ENCODE results near the gene FKBP5. TPM values are rescaled to one million over a fixed set of nuclear protein-coding genes. Genes with fewer than 3 reads are reported as not detected.

FKBP5 gene
- polyA plus RNA-seq, 1 donor from 2014 or later = 1.2 TPM

DNA sequence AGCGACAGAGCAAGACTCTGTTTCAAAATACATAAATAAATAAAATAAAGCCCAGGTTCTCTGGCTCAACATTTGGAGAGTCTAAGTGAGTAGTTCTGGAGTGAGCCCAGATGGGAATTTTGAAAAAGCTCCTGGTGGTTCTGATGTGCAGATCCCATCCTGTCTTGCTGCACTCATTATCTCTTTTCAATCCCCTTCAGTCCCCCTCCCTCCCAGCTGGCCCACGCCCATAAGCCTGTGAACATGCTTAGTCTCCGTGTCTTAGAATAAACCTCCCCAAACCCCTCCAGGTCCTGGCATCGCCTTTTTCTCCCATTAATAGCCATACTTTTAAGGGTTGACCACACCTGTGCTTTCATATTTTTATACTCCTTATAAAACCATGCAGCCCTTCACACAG lies 156.6 kb downstream of the FKBP5 start:
- no peak overlapping the region for H2AFZ ChIP-seq (ENCODE audit: low read depth, low read length)
- no peak overlapping the region for H3K4me3 ChIP-seq (ENCODE audit: low read length)
- no peaks in the 10 kb centered on the region for H3K9me2 ChIP-seq (ENCODE audit: insufficient read depth, low read length)
- H3F3A ChIP-seq (ENCODE audit: insufficient read depth, low read length, poor library complexity, severe bottlenecking) = no peaks in the 10 kb centered on the region
- H3K4me2 ChIP-seq (ENCODE audit: low read length) = no peak overlapping the region
- TF ChIP-seq TAF1 (IDR thresholded peaks at IDR 0.05; ENCODE audit: low read depth) = no peak
- TF ChIP-seq, protein P1, sequence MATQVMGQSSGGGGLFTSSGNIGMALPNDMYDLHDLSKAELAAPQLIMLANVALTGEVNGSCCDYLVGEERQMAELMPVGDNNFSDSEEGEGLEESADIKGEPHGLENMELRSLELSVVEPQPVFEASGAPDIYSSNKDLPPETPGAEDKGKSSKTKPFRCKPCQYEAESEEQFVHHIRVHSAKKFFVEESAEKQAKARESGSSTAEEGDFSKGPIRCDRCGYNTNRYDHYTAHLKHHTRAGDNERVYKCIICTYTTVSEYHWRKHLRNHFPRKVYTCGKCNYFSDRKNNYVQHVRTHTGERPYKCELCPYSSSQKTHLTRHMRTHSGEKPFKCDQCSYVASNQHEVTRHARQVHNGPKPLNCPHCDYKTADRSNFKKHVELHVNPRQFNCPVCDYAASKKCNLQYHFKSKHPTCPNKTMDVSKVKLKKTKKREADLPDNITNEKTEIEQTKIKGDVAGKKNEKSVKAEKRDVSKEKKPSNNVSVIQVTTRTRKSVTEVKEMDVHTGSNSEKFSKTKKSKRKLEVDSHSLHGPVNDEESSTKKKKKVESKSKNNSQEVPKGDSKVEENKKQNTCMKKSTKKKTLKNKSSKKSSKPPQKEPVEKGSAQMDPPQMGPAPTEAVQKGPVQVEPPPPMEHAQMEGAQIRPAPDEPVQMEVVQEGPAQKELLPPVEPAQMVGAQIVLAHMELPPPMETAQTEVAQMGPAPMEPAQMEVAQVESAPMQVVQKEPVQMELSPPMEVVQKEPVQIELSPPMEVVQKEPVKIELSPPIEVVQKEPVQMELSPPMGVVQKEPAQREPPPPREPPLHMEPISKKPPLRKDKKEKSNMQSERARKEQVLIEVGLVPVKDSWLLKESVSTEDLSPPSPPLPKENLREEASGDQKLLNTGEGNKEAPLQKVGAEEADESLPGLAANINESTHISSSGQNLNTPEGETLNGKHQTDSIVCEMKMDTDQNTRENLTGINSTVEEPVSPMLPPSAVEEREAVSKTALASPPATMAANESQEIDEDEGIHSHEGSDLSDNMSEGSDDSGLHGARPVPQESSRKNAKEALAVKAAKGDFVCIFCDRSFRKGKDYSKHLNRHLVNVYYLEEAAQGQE (IDR thresholded peaks at IDR 0.05; ENCODE audit: borderline replicate concordance) = no peak
- no peak for TF ChIP-seq SMC3 (conservative IDR thresholded peaks at IDR 0.05; ENCODE audit: poor library complexity)
- TF ChIP-seq EP300 (conservative IDR thresholded peaks at IDR 0.05; ENCODE audit: poor library complexity, severe bottlenecking) = no peak
- no peak for TF ChIP-seq RAD21 (conservative IDR thresholded peaks at IDR 0.05)
- no peak for TF ChIP-seq EZH2 (IDR thresholded peaks at IDR 0.05; ENCODE audit: borderline replicate concordance, insufficient read depth, low read length, poor library complexity, severe bottlenecking)
- TF ChIP-seq, protein P2, sequence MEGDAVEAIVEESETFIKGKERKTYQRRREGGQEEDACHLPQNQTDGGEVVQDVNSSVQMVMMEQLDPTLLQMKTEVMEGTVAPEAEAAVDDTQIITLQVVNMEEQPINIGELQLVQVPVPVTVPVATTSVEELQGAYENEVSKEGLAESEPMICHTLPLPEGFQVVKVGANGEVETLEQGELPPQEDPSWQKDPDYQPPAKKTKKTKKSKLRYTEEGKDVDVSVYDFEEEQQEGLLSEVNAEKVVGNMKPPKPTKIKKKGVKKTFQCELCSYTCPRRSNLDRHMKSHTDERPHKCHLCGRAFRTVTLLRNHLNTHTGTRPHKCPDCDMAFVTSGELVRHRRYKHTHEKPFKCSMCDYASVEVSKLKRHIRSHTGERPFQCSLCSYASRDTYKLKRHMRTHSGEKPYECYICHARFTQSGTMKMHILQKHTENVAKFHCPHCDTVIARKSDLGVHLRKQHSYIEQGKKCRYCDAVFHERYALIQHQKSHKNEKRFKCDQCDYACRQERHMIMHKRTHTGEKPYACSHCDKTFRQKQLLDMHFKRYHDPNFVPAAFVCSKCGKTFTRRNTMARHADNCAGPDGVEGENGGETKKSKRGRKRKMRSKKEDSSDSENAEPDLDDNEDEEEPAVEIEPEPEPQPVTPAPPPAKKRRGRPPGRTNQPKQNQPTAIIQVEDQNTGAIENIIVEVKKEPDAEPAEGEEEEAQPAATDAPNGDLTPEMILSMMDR (IDR thresholded peaks at IDR 0.05; ENCODE audit: poor library complexity, severe bottlenecking) = no peak
- TF ChIP-seq MXI1 (conservative IDR thresholded peaks at IDR 0.05; ENCODE audit: poor library complexity, severe bottlenecking) = no peak
- H4K20me1 ChIP-seq (ENCODE audit: insufficient read depth) = no peaks in the 10 kb centered on the region
- H3K36me3 ChIP-seq (ENCODE audit: insufficient read depth, low read length) = no peaks in the 10 kb centered on the region
- H3K27ac ChIP-seq (ENCODE audit: low read length) = no peak overlapping the region
- no peak overlapping the region for H3K9ac ChIP-seq (ENCODE audit: low read length)
- H3K27me3 ChIP-seq (ENCODE audit: insufficient read depth, low read depth, low read length) = no peaks in the 10 kb centered on the region
- no peaks in the 10 kb centered on the region for H3K9me3 ChIP-seq (ENCODE audit: low read length)
- no peaks in the 10 kb centered on the region for H3K79me2 ChIP-seq (replicated peaks; ENCODE audit: insufficient read depth, low read length)

DNA sequence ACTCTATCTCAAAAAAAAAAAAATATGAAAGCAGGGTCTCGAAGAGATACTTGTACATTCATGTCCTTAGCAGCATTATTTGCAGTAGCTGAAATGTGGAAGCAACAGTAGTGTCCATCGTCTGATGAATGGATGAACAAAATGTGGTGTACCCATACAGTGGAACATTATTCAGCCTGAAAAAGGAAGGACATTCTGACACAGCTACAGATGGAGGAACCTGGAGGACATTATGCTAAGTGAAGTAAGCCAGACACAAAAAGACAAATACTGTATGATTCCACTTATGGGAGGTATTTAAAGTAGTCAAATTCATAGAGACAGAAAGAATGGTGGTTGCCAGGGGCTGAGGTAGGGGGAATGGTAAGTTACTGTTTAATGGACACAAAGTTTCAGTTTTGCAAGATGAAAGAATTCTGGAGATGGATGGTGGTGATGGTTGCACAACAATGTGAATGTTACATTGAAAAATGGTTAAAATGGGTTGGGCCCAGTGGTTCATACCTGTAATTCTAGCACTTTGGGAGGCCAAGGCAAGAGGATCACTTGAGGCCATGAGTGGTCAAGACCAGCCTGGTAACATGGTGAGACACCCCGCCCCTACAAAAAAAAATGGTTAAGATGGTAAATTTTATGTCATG lies 164.2 kb downstream of the FKBP5 start:
- no peak for TF ChIP-seq POLR2AphosphoS5 (IDR thresholded peaks at IDR 0.05)
- no peak for TF ChIP-seq EZH2 (IDR thresholded peaks at IDR 0.05; ENCODE audit: borderline replicate concordance, insufficient read depth, low read length, poor library complexity, severe bottlenecking)
- TF ChIP-seq MXI1 (conservative IDR thresholded peaks at IDR 0.05; ENCODE audit: poor library complexity, severe bottlenecking) = no peak
- no peak for TF ChIP-seq SMC3 (conservative IDR thresholded peaks at IDR 0.05; ENCODE audit: poor library complexity)
- no peak for TF ChIP-seq TAF1 (IDR thresholded peaks at IDR 0.05; ENCODE audit: low read depth)
- TF ChIP-seq, protein P2 (IDR thresholded peaks at IDR 0.05; ENCODE audit: poor library complexity, severe bottlenecking) = no peak
- TF ChIP-seq, protein P1 (IDR thresholded peaks at IDR 0.05; ENCODE audit: borderline replicate concordance) = no peak
- TF ChIP-seq EP300 (conservative IDR thresholded peaks at IDR 0.05; ENCODE audit: poor library complexity, severe bottlenecking) = no peak
- TF ChIP-seq RAD21 (conservative IDR thresholded peaks at IDR 0.05) = no peak
- H3K27me3 ChIP-seq (ENCODE audit: insufficient read depth, low read depth, low read length) = no peaks in the 10 kb centered on the region
- H3K9me3 ChIP-seq (ENCODE audit: low read length) = no peaks in the 10 kb centered on the region
- no peak overlapping the region for H3K9ac ChIP-seq (ENCODE audit: low read length)
- H3K4me3 ChIP-seq (ENCODE audit: low read length) = no peak overlapping the region
- H3F3A ChIP-seq (ENCODE audit: insufficient read depth, low read length, poor library complexity, severe bottlenecking) = no peaks in the 10 kb centered on the region
- no peak overlapping the region for H2AFZ ChIP-seq (ENCODE audit: low read depth, low read length)
- H3K79me2 ChIP-seq (replicated peaks; ENCODE audit: insufficient read depth, low read length) = no peaks in the 10 kb centered on the region
- no peaks in the 10 kb centered on the region for H4K20me1 ChIP-seq (ENCODE audit: insufficient read depth)
- H3K27ac ChIP-seq (ENCODE audit: low read length) = no peak overlapping the region
- no peaks in the 10 kb centered on the region for H3K9me2 ChIP-seq (ENCODE audit: insufficient read depth, low read length)
- H3K4me2 ChIP-seq (ENCODE audit: low read length) = no peak overlapping the region
- no peaks in the 10 kb centered on the region for H3K36me3 ChIP-seq (ENCODE audit: insufficient read depth, low read length)

Measured in neural cell (in vitro differentiated cells).